ENCODE results near the gene ERBB4.

- TF ChIP-seq, protein P1, sequence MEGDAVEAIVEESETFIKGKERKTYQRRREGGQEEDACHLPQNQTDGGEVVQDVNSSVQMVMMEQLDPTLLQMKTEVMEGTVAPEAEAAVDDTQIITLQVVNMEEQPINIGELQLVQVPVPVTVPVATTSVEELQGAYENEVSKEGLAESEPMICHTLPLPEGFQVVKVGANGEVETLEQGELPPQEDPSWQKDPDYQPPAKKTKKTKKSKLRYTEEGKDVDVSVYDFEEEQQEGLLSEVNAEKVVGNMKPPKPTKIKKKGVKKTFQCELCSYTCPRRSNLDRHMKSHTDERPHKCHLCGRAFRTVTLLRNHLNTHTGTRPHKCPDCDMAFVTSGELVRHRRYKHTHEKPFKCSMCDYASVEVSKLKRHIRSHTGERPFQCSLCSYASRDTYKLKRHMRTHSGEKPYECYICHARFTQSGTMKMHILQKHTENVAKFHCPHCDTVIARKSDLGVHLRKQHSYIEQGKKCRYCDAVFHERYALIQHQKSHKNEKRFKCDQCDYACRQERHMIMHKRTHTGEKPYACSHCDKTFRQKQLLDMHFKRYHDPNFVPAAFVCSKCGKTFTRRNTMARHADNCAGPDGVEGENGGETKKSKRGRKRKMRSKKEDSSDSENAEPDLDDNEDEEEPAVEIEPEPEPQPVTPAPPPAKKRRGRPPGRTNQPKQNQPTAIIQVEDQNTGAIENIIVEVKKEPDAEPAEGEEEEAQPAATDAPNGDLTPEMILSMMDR (IDR thresholded peaks at IDR 0.05): no peak
- no peak for TF ChIP-seq POLR2AphosphoS5 (IDR thresholded peaks at IDR 0.05)
Measured at GRCh38 chr2:212259226-212259625, 279.4 kb downstream of the ERBB4 start.

Data from breast epithelium (tissue), 3 donors.